Subcutaneous abdominal adipose tissue (tissue), 5 donors: Measurements from ENCODE around the gene TMTC2.

Source experiments
- H3K27ac ChIP-seq: one replicate; pipeline ENCODE4 v1.7.0; 2013; ENCODE audit warnings: low read depth, mild to moderate bottlenecking, inconsistent platforms, low read length, moderate library complexity
- H3K27me3 ChIP-seq, 5 donors: one replicate each; pipeline ENCODE4 v1.7.0; 2013; ENCODE audit warnings: low read length in 5 of 5, inconsistent platforms in 1 of 5; ENCODE audit not compliant: control insufficient read depth in 5 of 5, insufficient read depth in 4 of 5
- H3K36me3 ChIP-seq, 5 donors: one replicate each; pipeline ENCODE4 v1.7.0; 2013; ENCODE audit warnings: low read length in 5 of 5; ENCODE audit not compliant: control insufficient read depth in 5 of 5, insufficient read depth in 5 of 5
- H3K4me1 ChIP-seq, 5 donors: one replicate each; pipeline ENCODE4 v1.7.0; 2013; ENCODE audit warnings: low read length in 5 of 5, mild to moderate bottlenecking in 3 of 5, moderate library complexity in 1 of 5; ENCODE audit not compliant: control insufficient read depth in 5 of 5, insufficient read depth in 5 of 5
- H3K4me3 ChIP-seq, 5 donors: one replicate each; pipeline ENCODE4 v1.7.0; 2013; ENCODE audit warnings: low read length in 5 of 5, low read depth in 1 of 5
- H3K9ac ChIP-seq, 5 donors: one replicate each; pipeline ENCODE4 v1.7.0; 2013; ENCODE audit warnings: low read length in 5 of 5, mild to moderate bottlenecking in 4 of 5, moderate library complexity in 3 of 5
- H3K9me3 ChIP-seq, 5 donors: one replicate each; pipeline ENCODE4 v1.7.0; 2013; ENCODE audit warnings: low read length in 5 of 5; ENCODE audit not compliant: control insufficient read depth in 5 of 5
- donor health status: healthy.
- donor health status: healthy.
- donor health status: healthy.
- donor health status: healthy.
- donor health status: healthy.

Gene TMTC2

DNA sequence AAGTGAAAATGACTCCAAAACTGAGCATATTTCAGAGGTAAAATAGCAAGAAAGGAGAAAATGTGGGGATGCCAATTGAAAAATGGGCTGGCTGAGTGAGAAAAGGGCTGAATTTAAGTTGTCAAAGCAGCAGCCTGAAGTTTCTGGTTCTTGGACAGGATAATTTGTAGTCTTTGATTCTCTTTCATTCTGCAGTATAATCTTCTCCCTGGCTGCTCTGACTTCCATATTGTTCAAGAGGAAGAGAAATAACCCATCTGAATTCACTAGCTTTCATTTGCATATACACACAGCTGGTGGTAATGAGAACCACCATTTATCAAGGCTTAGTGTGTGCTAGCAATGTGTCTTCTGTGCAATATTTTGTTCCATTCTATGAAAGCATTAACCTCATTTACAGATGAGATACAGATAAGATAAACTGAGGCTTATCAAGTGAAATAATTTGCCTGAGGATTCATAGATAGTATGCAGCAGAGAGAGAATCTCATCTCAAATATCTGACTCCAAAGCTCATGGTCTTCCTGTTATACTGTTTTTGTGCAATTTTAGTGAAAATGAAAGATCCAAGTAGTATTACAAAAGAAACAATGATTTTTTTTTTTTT, 184.2 kb downstream of the TMTC2 start:
- no peaks in the 10 kb centered on the region for H3K36me3 ChIP-seq
- no peak overlapping the region for H3K27ac ChIP-seq
- no peak overlapping the region for H3K4me3 ChIP-seq
- H3K27me3 ChIP-seq: no peaks in the 10 kb centered on the region
- H3K4me1 ChIP-seq: peaks cover 0 to 6% (median 0%) of the 10 kb centered on the region in 5 donors
- H3K9ac ChIP-seq: no peak overlapping the region
- no peaks in the 10 kb centered on the region for H3K9me3 ChIP-seq

DNA sequence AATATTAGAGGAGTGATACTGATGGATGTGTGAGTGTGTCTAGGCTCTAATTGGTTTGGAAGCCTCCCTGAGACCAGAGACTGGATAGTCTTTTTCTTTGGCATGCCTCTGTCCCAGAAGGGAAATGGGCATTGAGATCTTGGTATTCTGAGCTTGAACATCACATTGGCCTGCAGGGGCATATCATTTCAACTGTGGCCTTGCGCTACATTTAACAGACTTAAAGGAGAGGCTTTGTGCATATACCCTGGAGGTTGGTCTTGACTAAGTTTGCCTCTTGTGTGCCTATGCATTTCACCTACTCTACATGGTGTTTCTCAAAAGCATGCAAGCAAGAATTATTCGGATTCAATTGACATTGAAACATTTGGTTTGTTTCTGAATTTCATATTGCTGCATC, 185.4 kb downstream of the TMTC2 start:
- H3K4me3 ChIP-seq: no peak overlapping the region
- H3K27ac ChIP-seq: no peak overlapping the region
- H3K9ac ChIP-seq: no peak overlapping the region
- H3K4me1 ChIP-seq: peaks cover 0 to 6% (median 0%) of the 10 kb centered on the region in 5 donors
- H3K9me3 ChIP-seq: no peaks in the 10 kb centered on the region
- H3K27me3 ChIP-seq: no peaks in the 10 kb centered on the region
- no peaks in the 10 kb centered on the region for H3K36me3 ChIP-seq

DNA sequence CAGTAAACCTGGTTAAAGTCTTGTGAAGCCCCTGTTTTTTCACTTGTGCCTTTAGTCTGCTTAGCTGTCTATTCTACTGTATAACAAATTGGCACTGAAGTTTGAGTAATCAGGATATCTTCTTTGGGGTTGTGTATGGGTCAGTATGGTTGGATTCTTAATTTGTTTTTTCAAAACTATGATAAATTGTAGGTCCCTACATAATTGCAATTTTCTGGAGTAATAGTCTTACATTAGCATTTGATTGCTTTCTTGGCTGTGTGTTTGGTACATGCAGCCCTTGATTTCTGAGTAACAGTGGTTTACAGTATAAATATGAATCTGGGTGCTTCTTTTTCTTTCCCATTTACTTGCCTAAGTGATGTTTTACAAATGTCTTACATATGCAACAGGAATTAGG, 186.6 kb downstream of the TMTC2 start:
- Histone ChIP-seq H3K9me3 (no peaks in the 10 kb centered on the region), H3K27ac (no peak overlapping the region)

DNA sequence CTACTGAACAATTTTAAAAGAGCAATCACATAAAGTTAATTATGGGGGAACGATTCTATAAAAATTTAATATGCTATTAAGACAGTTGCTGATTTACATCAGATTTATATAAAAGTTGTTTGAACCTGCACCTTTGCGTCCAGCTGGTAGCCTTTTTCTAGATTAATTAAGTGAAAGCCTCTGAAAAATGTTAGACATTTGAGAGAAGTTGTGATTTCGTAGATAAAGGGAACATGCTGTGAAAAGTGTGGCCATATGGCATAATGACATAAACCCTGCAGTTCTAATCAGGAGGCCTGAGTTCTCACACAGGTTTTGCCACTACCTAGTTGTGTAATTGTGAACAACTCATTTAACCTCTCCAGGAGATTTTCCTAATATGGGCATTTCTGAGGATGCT, 187.2 kb downstream of the TMTC2 start:
- no peak overlapping the region for H3K4me3 ChIP-seq
- no peaks in the 10 kb centered on the region for H3K4me1 ChIP-seq
- no peak overlapping the region for H3K27ac ChIP-seq
- no peaks in the 10 kb centered on the region for H3K36me3 ChIP-seq
- no peak overlapping the region for H3K9ac ChIP-seq
- H3K9me3 ChIP-seq: no peaks in the 10 kb centered on the region
- no peaks in the 10 kb centered on the region for H3K27me3 ChIP-seq

More for the DNA sequence above, 186.6 kb downstream of the TMTC2 start:
- no peaks in the 10 kb centered on the region for H3K36me3 ChIP-seq
- no peak overlapping the region for H3K9ac ChIP-seq
- H3K27me3 ChIP-seq: no peaks in the 10 kb centered on the region
- no peak overlapping the region for H3K4me3 ChIP-seq
- H3K4me1 ChIP-seq: no peaks in the 10 kb centered on the region

DNA sequence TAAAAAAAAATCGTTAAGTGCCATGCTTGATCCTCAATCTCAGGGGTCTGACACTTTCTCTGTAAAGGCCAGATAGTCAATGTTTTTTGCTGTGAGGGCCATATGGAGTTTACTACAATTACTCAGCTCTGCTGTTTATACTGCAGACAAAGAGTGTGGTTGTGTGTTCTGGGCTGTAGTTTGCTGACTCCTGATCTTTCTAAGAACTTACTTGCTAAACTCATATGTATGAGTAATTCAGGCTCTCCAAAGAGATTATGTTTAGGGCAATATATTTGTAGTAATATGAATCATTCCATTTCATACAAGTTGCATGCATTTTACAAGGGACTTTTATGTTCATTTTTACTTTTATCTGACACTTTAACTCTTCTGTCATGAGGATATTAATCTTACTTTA, 188.2 kb downstream of the TMTC2 start:
- no peaks in the 10 kb centered on the region for H3K36me3 ChIP-seq
- no peak overlapping the region for H3K9ac ChIP-seq
- no peak overlapping the region for H3K27ac ChIP-seq
- H3K9me3 ChIP-seq: no peaks in the 10 kb centered on the region
- no peak overlapping the region for H3K4me3 ChIP-seq
- H3K4me1 ChIP-seq: no peaks in the 10 kb centered on the region
- H3K27me3 ChIP-seq: no peaks in the 10 kb centered on the region

DNA sequence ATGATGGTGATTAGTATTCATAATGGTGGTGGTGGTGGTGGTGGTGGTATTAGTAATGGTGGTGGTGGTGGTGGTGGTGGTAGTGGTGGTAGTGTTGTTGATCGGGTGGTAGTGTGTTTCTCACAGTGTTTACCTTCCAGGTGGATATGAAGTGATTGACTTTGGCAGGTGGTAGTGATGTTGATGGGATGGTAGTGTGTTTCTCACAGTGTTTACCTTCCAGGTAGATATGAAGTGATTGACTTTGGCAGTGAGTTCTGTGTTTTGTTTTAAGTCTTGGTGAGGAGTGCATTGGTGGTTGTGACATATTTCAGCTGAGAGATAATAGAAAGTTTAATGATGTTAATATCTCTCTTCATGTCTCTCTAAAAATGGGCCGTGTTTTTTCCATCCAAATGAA, 189.4 kb downstream of the TMTC2 start:
- Histone ChIP-seq H3K4me1 (peaks cover 0 to 5% (median 0%) of the 10 kb centered on the region in 5 donors), H3K27ac (no peak overlapping the region), H3K9me3 (no peaks in the 10 kb centered on the region), H3K9ac (no peak overlapping the region), H3K4me3 (no peak overlapping the region), H3K36me3 (no peaks in the 10 kb centered on the region), H3K27me3 (no peaks in the 10 kb centered on the region)

DNA sequence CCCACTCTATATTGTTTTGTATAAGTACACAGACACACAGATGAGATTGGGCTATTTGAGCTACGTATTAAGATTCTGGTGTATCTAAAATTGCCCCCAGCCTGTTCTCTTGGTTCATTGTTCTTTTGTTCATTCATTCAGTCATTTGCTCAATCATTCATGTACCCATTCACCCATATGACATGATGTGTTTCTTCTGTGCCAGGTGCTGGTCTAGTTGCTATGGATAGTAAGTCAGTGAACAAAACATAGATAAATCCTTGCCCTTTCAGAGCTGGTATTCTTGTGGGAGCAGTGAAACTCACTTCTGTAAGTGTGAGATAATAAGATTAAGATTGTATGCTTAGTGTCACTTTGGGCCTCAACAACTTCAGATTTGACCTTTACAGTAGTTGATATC, 191.3 kb downstream of the TMTC2 start:
- H3K4me3 ChIP-seq: no peak overlapping the region
- H3K9ac ChIP-seq: no peak overlapping the region
- no peaks in the 10 kb centered on the region for H3K36me3 ChIP-seq
- peaks cover 0 to 5% (median 0%) of the 10 kb centered on the region in 5 donors for H3K4me1 ChIP-seq
- no peak overlapping the region for H3K27ac ChIP-seq
- H3K27me3 ChIP-seq: no peaks in the 10 kb centered on the region
- no peaks in the 10 kb centered on the region for H3K9me3 ChIP-seq

DNA sequence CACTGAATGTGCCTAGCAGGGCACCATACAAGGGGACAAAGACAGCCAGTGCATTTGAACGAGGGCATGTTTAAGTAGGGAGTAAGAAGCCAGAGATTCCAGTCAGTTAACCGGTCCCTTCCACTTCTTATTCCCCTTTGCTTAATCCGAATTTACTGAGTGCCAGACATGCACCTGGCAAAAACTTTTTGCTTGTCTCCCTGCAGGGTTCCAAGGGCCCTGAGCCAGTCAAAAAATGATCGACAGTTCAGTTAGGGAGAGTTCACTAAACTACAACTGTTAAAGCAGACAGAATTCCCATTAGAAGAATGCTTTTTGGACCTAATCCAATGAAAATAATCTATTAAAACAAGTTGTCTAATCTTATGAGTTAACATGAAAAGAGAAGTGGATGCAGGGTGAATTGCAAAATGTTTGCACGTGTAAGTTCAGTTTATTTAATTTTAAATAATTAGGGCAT, 193.8 kb downstream of the TMTC2 start:
- H3K4me1 ChIP-seq: peaks cover 0 to 5% (median 0%) of the 10 kb centered on the region in 5 donors
- no peak overlapping the region for H3K4me3 ChIP-seq
- no peak overlapping the region for H3K9ac ChIP-seq
- no peaks in the 10 kb centered on the region for H3K36me3 ChIP-seq
- no peaks in the 10 kb centered on the region for H3K9me3 ChIP-seq
- H3K27me3 ChIP-seq: no peaks in the 10 kb centered on the region
- no peak overlapping the region for H3K27ac ChIP-seq

DNA sequence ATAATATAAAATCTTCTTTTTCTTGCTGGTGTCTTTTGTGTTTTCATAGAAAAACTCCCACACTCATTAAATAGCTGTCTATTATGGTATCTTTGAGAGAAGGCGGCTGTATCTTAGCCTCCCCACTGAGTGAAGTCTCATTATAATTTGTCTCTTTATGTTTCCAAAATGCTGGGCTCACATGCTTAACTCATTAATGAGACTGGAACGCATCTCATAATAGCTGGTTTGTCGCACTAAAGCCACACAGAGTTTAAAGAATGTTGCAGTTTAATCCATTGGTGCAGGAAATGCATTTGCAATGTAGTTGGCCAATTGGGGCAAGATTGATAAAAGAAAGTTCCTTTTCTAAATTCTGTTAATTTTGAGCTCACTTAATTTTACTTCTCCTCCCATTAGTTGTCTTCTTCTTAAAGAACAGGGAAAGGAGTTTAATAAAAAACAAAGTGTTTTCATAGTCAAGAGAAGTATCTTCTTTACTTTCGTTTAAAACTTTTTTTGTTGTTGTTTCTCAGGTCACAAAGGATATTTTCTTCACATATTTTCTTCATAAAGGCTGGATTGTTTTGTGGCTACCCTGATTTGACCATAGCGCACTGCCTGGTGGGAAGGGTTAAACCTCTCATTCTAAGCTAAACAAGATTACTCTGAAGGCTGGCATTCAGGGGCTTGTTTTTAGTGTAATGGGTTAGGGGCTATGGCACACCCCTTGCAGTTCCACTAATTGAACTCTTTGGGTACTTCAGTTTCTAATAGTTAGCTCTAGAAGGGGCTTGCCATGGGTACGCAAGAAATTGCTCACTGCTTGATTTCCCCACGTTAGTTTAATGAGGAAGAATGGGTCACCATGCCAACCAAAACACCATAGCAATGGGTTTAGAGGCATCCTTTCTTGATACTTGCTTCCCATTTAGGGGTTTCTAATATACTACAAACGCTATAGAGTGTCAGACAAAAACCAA, 197.0 kb downstream of the TMTC2 start:
- peaks cover 0 to 5% (median 0%) of the 10 kb centered on the region in 5 donors for H3K4me1 ChIP-seq
- H3K9ac ChIP-seq: no peak overlapping the region
- H3K36me3 ChIP-seq: no peaks in the 10 kb centered on the region
- H3K9me3 ChIP-seq: no peaks in the 10 kb centered on the region
- no peak overlapping the region for H3K4me3 ChIP-seq
- H3K27ac ChIP-seq: no peak overlapping the region
- H3K27me3 ChIP-seq: no peaks in the 10 kb centered on the region

DNA sequence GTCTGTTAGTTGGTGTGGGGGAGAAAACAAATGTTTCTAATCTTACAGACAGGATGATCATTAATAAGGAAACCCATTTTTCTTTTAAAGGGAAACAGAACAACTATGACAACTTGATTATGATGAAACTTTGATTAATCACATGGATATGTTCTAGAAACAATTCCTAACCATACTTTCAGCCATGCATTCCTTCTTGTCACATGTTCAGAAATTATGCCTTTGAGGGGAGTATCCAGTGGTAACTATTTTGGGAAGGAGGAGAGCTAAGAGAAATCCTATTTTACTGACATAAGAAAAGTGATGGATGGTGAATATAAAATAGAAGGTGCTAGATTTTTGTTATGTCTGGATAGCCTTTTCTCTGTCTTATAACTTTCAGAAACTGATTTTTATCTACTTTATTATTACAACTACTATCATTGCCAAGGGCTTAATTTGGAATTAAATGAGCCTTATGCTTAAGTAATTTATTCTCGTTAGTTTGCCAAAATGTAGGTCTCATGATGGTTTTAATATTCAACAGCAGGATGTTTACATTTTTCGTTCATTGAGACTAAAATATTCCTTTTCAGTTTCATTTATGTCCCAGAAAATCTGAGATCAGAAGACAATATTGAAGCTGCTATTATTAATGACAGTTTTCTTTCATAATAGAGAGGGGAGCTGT, 200.1 kb downstream of the TMTC2 start:
- Histone ChIP-seq H3K27me3 (no peaks in the 10 kb centered on the region), H3K9me3 (no peaks in the 10 kb centered on the region), H3K4me1 (no peaks in the 10 kb centered on the region), H3K36me3 (no peaks in the 10 kb centered on the region), H3K4me3 (no peak overlapping the region), H3K27ac (no peak overlapping the region), H3K9ac (no peak overlapping the region)
